ENCODE measurements around the gene KIAA0232.

DNA sequence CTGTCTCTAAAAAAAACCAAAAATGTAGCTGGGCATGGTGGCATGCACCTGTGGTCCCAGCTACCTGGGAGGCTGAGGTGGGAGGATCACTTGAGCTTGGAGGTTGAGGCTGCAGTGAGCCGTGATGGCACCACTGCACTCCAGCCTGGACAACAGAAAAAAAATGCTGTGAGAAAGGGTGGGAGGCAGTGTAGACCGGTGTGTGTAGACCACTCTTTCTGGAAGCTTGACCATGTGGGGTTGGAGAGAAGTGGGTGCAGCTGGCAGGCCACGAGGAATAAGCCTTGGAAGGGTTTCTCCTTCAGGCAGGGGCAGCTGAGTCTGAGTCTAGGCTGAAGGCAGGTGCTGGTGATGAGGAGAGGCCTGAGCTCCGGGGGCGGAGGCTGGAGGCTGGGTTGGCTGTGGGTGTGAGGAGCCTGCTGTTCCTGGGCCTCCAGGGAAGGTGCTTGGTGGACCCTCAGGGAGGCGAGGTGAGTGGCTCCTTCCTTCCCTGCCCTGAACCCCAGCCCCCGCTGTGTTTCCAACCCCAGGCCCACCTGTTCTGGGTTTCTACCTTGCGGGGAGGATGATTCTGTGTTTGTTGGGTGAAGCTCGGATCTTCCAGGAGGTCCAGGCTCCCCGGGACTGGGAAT is 117.8 kb downstream of the KIAA0232 start:
- TF ChIP-seq COPS2 (conservative IDR thresholded peaks at IDR 0.05) (no peak), ZEB2 (IDR thresholded peaks at IDR 0.05) (no peak), NR2F6 (CRISPR knock-in tag; IDR thresholded peaks at IDR 0.05) (no peak), ZBTB1 (CRISPR knock-in tag; IDR thresholded peaks at IDR 0.05; ENCODE audit: borderline replicate concordance, low read depth) (no peak), DPF2 (IDR thresholded peaks at IDR 0.05) (no peak), TAF1 (IDR thresholded peaks at IDR 0.05; ENCODE audit: control insufficient read depth, extremely low read depth, insufficient read depth, low read length, severe bottlenecking) (no peak)
- TF ChIP-seq, protein P1, sequence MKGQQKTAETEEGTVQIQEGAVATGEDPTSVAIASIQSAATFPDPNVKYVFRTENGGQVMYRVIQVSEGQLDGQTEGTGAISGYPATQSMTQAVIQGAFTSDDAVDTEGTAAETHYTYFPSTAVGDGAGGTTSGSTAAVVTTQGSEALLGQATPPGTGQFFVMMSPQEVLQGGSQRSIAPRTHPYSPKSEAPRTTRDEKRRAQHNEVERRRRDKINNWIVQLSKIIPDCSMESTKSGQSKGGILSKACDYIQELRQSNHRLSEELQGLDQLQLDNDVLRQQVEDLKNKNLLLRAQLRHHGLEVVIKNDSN (CRISPR knock-in tag; IDR thresholded peaks at IDR 0.05): no peak
- TF ChIP-seq, protein P2, sequence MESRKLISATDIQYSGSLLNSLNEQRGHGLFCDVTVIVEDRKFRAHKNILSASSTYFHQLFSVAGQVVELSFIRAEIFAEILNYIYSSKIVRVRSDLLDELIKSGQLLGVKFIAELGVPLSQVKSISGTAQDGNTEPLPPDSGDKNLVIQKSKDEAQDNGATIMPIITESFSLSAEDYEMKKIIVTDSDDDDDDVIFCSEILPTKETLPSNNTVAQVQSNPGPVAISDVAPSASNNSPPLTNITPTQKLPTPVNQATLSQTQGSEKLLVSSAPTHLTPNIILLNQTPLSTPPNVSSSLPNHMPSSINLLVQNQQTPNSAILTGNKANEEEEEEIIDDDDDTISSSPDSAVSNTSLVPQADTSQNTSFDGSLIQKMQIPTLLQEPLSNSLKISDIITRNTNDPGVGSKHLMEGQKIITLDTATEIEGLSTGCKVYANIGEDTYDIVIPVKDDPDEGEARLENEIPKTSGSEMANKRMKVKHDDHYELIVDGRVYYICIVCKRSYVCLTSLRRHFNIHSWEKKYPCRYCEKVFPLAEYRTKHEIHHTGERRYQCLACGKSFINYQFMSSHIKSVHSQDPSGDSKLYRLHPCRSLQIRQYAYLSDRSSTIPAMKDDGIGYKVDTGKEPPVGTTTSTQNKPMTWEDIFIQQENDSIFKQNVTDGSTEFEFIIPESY (CRISPR knock-in tag; IDR thresholded peaks at IDR 0.05): no peak
- TF ChIP-seq, protein P3, sequence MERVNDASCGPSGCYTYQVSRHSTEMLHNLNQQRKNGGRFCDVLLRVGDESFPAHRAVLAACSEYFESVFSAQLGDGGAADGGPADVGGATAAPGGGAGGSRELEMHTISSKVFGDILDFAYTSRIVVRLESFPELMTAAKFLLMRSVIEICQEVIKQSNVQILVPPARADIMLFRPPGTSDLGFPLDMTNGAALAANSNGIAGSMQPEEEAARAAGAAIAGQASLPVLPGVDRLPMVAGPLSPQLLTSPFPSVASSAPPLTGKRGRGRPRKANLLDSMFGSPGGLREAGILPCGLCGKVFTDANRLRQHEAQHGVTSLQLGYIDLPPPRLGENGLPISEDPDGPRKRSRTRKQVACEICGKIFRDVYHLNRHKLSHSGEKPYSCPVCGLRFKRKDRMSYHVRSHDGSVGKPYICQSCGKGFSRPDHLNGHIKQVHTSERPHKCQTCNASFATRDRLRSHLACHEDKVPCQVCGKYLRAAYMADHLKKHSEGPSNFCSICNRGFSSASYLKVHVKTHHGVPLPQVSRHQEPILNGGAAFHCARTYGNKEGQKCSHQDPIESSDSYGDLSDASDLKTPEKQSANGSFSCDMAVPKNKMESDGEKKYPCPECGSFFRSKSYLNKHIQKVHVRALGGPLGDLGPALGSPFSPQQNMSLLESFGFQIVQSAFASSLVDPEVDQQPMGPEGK (CRISPR knock-in tag; IDR thresholded peaks at IDR 0.05; ENCODE audit: borderline replicate concordance): no peak
- TF ChIP-seq, protein P4, sequence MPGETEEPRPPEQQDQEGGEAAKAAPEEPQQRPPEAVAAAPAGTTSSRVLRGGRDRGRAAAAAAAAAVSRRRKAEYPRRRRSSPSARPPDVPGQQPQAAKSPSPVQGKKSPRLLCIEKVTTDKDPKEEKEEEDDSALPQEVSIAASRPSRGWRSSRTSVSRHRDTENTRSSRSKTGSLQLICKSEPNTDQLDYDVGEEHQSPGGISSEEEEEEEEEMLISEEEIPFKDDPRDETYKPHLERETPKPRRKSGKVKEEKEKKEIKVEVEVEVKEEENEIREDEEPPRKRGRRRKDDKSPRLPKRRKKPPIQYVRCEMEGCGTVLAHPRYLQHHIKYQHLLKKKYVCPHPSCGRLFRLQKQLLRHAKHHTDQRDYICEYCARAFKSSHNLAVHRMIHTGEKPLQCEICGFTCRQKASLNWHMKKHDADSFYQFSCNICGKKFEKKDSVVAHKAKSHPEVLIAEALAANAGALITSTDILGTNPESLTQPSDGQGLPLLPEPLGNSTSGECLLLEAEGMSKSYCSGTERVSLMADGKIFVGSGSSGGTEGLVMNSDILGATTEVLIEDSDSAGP (CRISPR knock-in tag; IDR thresholded peaks at IDR 0.05): no peak

Data from K562 (cell line).